K562 (cell line): ENCODE data around the gene SERPING1. TPM values are rescaled to one million over a fixed set of nuclear protein-coding genes. Genes with fewer than 3 reads are reported as not detected.
A peak's percentile ranks its signal among the peaks of the same experiment; 100 is the strongest.

Experiments
- ATAC-seq: fragments of 200-7000 bp; cut with Tn5 transposase; 3 replicates; pipeline ENCODE4 v1.9.1; 2020; ENCODE audit warnings: moderate library complexity
- BruUV-seq: library from RNA; stranded (reverse); fragments of 400-500 nt; replicated peaks from 2 replicates; lab custom pipeline; 2021; lab: Mats Ljungman, UMichigan
- CTCF ChIA-PET: fragments of 300-600 bp; formaldehyde crosslinking; extraction: SDS; loops from one replicate; lab custom pipeline; 2021; ENCODE audit warnings: low intra/inter-chr PET ratio; lab: Yijun Ruan, JAX
- POLR2A ChIA-PET: fragments of 300-600, 350-650 bp; sonication (Branson Sonifier 250); formaldehyde crosslinking; extraction: SDS; loops from one replicate; lab custom pipeline; 2021; ENCODE audit warnings: antibody characterized with exemption, inconsistent platforms; lab: Yijun Ruan, JAX
- DNase-seq, 4 experiments: peaks; one replicate each; pipeline versions ENCODE4 v3.0.0 to v3.0.0-alpha.2; 2011 to 2018; ENCODE audit warnings: low spot score in 3 of 4, mixed read lengths in 3 of 4; ENCODE audit errors: extremely low read depth in 1 of 4
- FAIRE-seq: peaks from 2 replicates; lab custom pipeline; 2011; peaks lifted over from hg19 to GRCh38; lab: Jason Lieb, UNC
- H2AFZ ChIP-seq: 2 replicates; pipeline ENCODE4 v1.6.0; 2011; ENCODE audit warnings: low read depth, low read length, control low read depth, inconsistent platforms
- H3K27ac ChIP-seq: fragments of 200-600 bp; 3 replicates; pipeline ENCODE4 v1.8.0; 2011; ENCODE audit warnings: low read depth, mild to moderate bottlenecking, control low read depth, inconsistent platforms, low read length, moderate library complexity, mixed read lengths; ENCODE audit errors: extremely low read depth
- H3K27me3 ChIP-seq, 2 experiments: fragments of 300-600 bp in 1 of 2; 2 replicates in 1 of 2; 3 replicates in 1 of 2; pipeline versions ENCODE4 v1.6.0 to v1.8.0; 2011; ENCODE audit warnings: inconsistent platforms in 2 of 2, low read length in 2 of 2, mild to moderate bottlenecking in 1 of 2, mixed read lengths in 1 of 2, moderate library complexity in 1 of 2; ENCODE audit not compliant: control insufficient read depth in 2 of 2, insufficient read depth in 2 of 2
- H3K36me3 ChIP-seq: fragments of 300-600 bp; 3 replicates; pipeline ENCODE4 v1.8.0; 2011; ENCODE audit warnings: mild to moderate bottlenecking, low read length, inconsistent platforms; ENCODE audit not compliant: control insufficient read depth, insufficient read depth
- H3K4me1 ChIP-seq, 2 experiments: fragments of 200-600 bp in 1 of 2; replicated peaks in 1 of 2; 2 replicates in 1 of 2; 3 replicates in 1 of 2; pipeline versions ENCODE4 v1.5.1 to v1.8.0; 2011; ENCODE audit warnings: inconsistent platforms in 2 of 2, low read length in 2 of 2, mild to moderate bottlenecking in 1 of 2, mixed read lengths in 1 of 2, moderate library complexity in 1 of 2; ENCODE audit not compliant: control insufficient read depth in 2 of 2, insufficient read depth in 2 of 2
- H3K4me2 ChIP-seq: 2 replicates; pipeline ENCODE4 v1.6.1; 2011; ENCODE audit warnings: low read length, control low read depth, inconsistent platforms, mixed read lengths; ENCODE audit not compliant: insufficient read depth
- H3K4me3 ChIP-seq: fragments of 200-600 bp; sonication (generic), shearing (Covaris generic); 2 replicates; pipeline ENCODE4 v1.5.1; 2016; ENCODE audit warnings: control low read depth, inconsistent platforms
- H3K79me2 ChIP-seq: fragments of 200-600 bp; 3 replicates; pipeline ENCODE4 v1.8.0; 2011; ENCODE audit warnings: low read length, inconsistent platforms; ENCODE audit not compliant: control insufficient read depth, insufficient read depth
- H3K9ac ChIP-seq, 2 experiments: 2 replicates each; pipeline versions ENCODE4 v1.6.0 to v1.6.1; 2011; ENCODE audit warnings: low read depth in 2 of 2, low read length in 2 of 2, control low read depth in 1 of 2, inconsistent platforms in 1 of 2, mild to moderate bottlenecking in 1 of 2, mixed read lengths in 1 of 2; ENCODE audit not compliant: insufficient read depth in 1 of 2
- H3K9me1 ChIP-seq: one replicate; pipeline ENCODE4 v1.6.0; 2011; ENCODE audit warnings: inconsistent platforms, mild to moderate bottlenecking, low read length, moderate library complexity; ENCODE audit not compliant: control insufficient read depth, insufficient read depth
- H3K9me3 ChIP-seq: replicated peaks from 2 replicates; pipeline ENCODE4 v1.5.1; 2011; ENCODE audit warnings: low read depth, low read length, inconsistent platforms; ENCODE audit not compliant: control insufficient read depth, insufficient read depth
- H4K20me1 ChIP-seq: replicated peaks from 2 replicates; pipeline ENCODE4 v1.6.1; 2011; ENCODE audit warnings: low read length, inconsistent platforms, mixed read lengths; ENCODE audit not compliant: control insufficient read depth, insufficient read depth
- CREB5 ChIP-seq: fragments of 250-450 bp; sonication (Bioruptor Pico); IDR thresholded peaks from 2 replicates; pipeline ENCODE4 v1.5.0; 2020; ENCODE audit warnings: mild to moderate bottlenecking
- IRF2 ChIP-seq: sonication (generic); formaldehyde crosslinking; IDR thresholded peaks from 2 replicates; pipeline ENCODE4 v1.8.1; 2022; ENCODE audit warnings: mild to moderate bottlenecking, missing genetic modification reagents
- MCM5 ChIP-seq: fragments of 450-650 bp; IDR thresholded peaks from 2 replicates; pipeline ENCODE4 v1.6.1; 2016; ENCODE audit warnings: low read depth
- NBN ChIP-seq: fragments of 450-650 bp; IDR thresholded peaks from 2 replicates; pipeline ENCODE4 v1.6.1; 2016; ENCODE audit warnings: low read depth, mild to moderate bottlenecking
- RFX7 ChIP-seq: fragments of 250-450 bp; sonication (Bioruptor Pico); IDR thresholded peaks from 2 replicates; pipeline ENCODE4 v1.5.1; 2021; ENCODE audit warnings: mild to moderate bottlenecking
- SIN3B ChIP-seq: fragments of 450-650 bp; IDR thresholded peaks from 2 replicates; pipeline ENCODE4 v1.6.1; 2017; ENCODE audit warnings: low read depth, mild to moderate bottlenecking, moderate library complexity
- ZFP36 ChIP-seq: fragments of 150-350 bp; IDR thresholded peaks from 2 replicates; pipeline ENCODE4 v1.6.1; 2018; ENCODE audit warnings: low read length, low read depth; ENCODE audit not compliant: partially characterized antibody
- ZNF263 ChIP-seq: sonication (generic); formaldehyde crosslinking; IDR thresholded peaks from 2 replicates; pipeline ENCODE4 v1.8.0; 2022; ENCODE audit warnings: mild to moderate bottlenecking, missing genetic modification reagents, borderline replicate concordance
- ZNF740 ChIP-seq, 3 experiments: fragments of 200-800 bp in 1 of 3; sonication (Bioruptor generic) in 1 of 3; sonication (generic) in 1 of 3; formaldehyde crosslinking in 1 of 3; IDR thresholded peaks; 2 replicates each; pipeline versions ENCODE4 v1.6.1 to v1.8.0; 2016 to 2022; ENCODE audit warnings: mild to moderate bottlenecking in 2 of 3, missing compliant biosample characterization in 2 of 3, missing genetic modification characterization in 2 of 3, missing genetic modification reagents in 1 of 3
- ZNF780A ChIP-seq: fragments of 250-450 bp; sonication (Bioruptor Pico); IDR thresholded peaks from 2 replicates; pipeline ENCODE4 v1.5.0; 2021; ENCODE audit warnings: mild to moderate bottlenecking
- WGBS: fragments of 100-300 bp; shearing (Covaris generic); methylation state at CpG from one replicate; pipeline ENCODE4 v1.1.6; 2016; ENCODE audit warnings: low coverage, mixed read lengths; ENCODE audit not compliant: insufficient coverage; ENCODE audit errors: missing lambda C conversion rate; 5-methylcytosine and 5-hydroxymethylcytosine counted together
- in situ Hi-C: fragments of 300-500 bp; cut with MboI; formaldehyde crosslinking; loops from 4 replicates; pipeline ENCODE4 v1.15.0; 2018; ENCODE audit warnings: inconsistent platforms, mixed read lengths
- intact Hi-C: fragments of 100-400 bp; cut with micrococcal nuclease; formaldehyde crosslinking; loops from 2 replicates; pipeline ENCODE4 v1.14.2; 2022
- polyA plus RNA-seq, 8 experiments: library from polyadenylated mRNA; depleted of rRNA in 4 of 8; stranded (reverse) in 5 of 8; unstranded in 3 of 8; fragments of >200 nt; fragmentation: Nextera tagmentation in 2 of 8; fragmentation: Illumina TruSeq in 1 of 8; extraction: Ambion mirVana in 2 of 8; extraction: Trizol in 1 of 8; gene quantifications; 2 replicates each; pipeline versions ENCODE4 v1.2.1 to v1.2.3, GENCODE V29; 2011 to 2014; ENCODE audit warnings: inconsistent platforms in 1 of 8, missing spikeins in 1 of 8
- total RNA-seq, 7 experiments: library from RNA; depleted of rRNA in 6 of 7; stranded (reverse); fragments of >200 nt in 6 of 7; fragmentation: Illumina TruSeq in 2 of 7; extraction: Trizol in 2 of 7; gene quantifications; 2 replicates each; pipeline versions ENCODE4 v1.2.1 to v1.2.3, GENCODE V29; 2011 to 2021; ENCODE audit warnings: low replicate concordance in 1 of 7

Gene SERPING1
- total and polyA plus RNA-seq, 9 of the 15 experiments (the other 6 are each of a cell fraction or from before 2014, with no cell fraction given), result 0.10 to 1.00 (median 0.21) TPM; not detected in 2

GRCh38 chr11:57566905-57567514 lies 30.5 kb upstream of the SERPING1 start:
- TSS peak; percentile 71 for BruUV-seq
- no peaks in the 10 kb centered on the region; the same call in 2 of the 3 replicates for H3K79me2 ChIP-seq
- TF ChIP-seq IRF2 (peak; percentile 18; the same call in 1 of the 2 replicates), NBN (no peak), MCM5 (no peak), ZFP36 (peak; percentile 71), ZNF740 (CRISPR knock-in tag; IDR thresholded peaks at IDR 0.05) (no peak; the same call in 1 of the 2 replicates), ZNF740 (tag; IDR thresholded peaks at IDR 0.05) (peak in 1 of 2 experiments; percentile 45; a peak in 1 of 4 replicates), SIN3B (no peak), RFX7 (CRISPR knock-in tag) (no peak), CREB5 (CRISPR knock-in tag) (0 out of 2 replicates have a peak, but pooled peaks have one; percentile 46), ZNF263 (CRISPR knock-in tag) (peak; percentile 14), ZNF780A (CRISPR knock-in tag) (no peak)
- H3K4me2 ChIP-seq, result peak overlapping the region; percentile 97
- intact Hi-C loops (loop anchor here (1.0 to 10.0 kb wide), 4 partner anchors 36 to 238 kb away; partner anchors contain the start of gene TIMM10), in situ Hi-C loops (loop anchor here (5.0 kb wide), 1 partner anchor 75 kb away; no protein-coding TSS in a partner anchor)
- no peaks in the 10 kb centered on the region for H3K36me3 ChIP-seq
- H3K27ac ChIP-seq, result no peak overlapping the region
- H3K9me1 ChIP-seq, result no peaks in the 10 kb centered on the region
- ATAC-seq (no peak), DNase-seq (no peak), FAIRE-seq (no peak)
- WGBS, result 34% methylated on average over 13 of the region's 15 CpGs
- peak overlapping the region; percentile 88 for H2AFZ ChIP-seq
- peaks cover 14 to 22% of the 10 kb centered on the region in 2 experiments; a peak in 4 of 5 replicates for H3K4me1 ChIP-seq
- no peaks in the 10 kb centered on the region for H3K9me3 ChIP-seq
- H3K4me3 ChIP-seq, result peak overlapping the region; percentile 78
- no peaks in the 10 kb centered on the region for H4K20me1 ChIP-seq
- CTCF ChIA-PET, result interaction anchor here (0.8 to 4.9 kb wide), 5 partner anchors 74 to 234 kb away, joined by 3 to 37 read pairs (median 4); no protein-coding TSS in a partner anchor
- no peaks in the 10 kb centered on the region; a peak in 1 of 5 replicates for H3K27me3 ChIP-seq
- H3K9ac ChIP-seq, result peak overlapping the region in 1 of 2 experiments; percentile 96; a peak in 2 of 4 replicates
- POLR2A ChIA-PET, result interaction anchor here (0.7 to 1.0 kb wide), 2 partner anchors 23 to 101 kb away, joined by 3 read pairs; no protein-coding TSS in a partner anchor
